Erythroblast (primary cell): Measurements from ENCODE around the gene C12orf56.

Experiments
- GATA1 ChIP-seq: IDR thresholded peaks from 2 replicates; pipeline ENCODE4 v1.6.1; 2011; ENCODE audit warnings: low read depth, mild to moderate bottlenecking, control low read depth, low read length, moderate library complexity
- POLR2A ChIP-seq: IDR thresholded peaks from 2 replicates; pipeline ENCODE4 v1.6.1; 2011; ENCODE audit warnings: mild to moderate bottlenecking, low read length

DNA sequence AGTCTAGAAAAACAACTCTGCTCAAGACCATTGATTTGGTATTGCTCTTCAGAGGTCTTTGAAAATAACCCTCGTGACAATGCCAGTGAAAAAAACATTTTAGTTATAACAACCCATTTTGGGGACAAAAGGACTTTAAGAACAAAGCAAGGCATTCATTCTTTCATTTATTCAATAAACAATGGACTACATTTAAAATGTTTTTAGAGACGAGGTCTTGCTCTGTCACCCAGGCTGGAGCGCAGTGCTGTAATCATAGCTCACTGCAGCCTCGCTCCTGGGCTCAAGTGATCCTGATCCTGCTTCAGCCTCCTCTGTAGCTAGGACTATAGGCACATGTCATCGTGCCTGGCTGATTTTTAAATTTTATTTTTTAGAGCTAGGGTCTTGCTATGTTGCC lies 160.8 kb downstream of the C12orf56 start:
- TF ChIP-seq POLR2A (no peak), GATA1 (no peak)
